ENCODE measurements around the gene GPD2. TPM values are rescaled to one million over a fixed set of nuclear protein-coding genes. Genes with fewer than 3 reads are reported as not detected.

The GPD2 gene
- 10 to 100 TPM; 16.3 to 86.6 (median 35.8) TPM for total RNA-seq
- 10 to 100 TPM in 1 of 3 donors, 1 to 10 TPM in 2; 6.3 to 24.0 (median 8.6) TPM for polyA plus RNA-seq
- long read RNA-seq, donor 1, transcript GPD2-208 (17 exons, 2,457 nt), result major isoform, 16 of 28 reads
- long read RNA-seq, donor 1, partial matches to known transcripts, result 4 of 28 reads
- long read RNA-seq, donor 1, other reads (novel, unspliced or antisense), result 7 of 28 reads
- long read RNA-seq, donor 2, transcript GPD2-208 (17 exons, 2,457 nt), result major isoform, 7 of 15 reads
- long read RNA-seq, donor 2, partial matches to known transcripts, result 4 of 15 reads
- long read RNA-seq, donor 2, other reads (novel, unspliced or antisense), result 4 of 15 reads

GRCh38 chr2:156435718-156436496 is at the start of gene GPD2:
Gene GPD2 (plus strand): TSS chr2:156436379. CDS start chr2:156476106, 39,727 bp downstream.
- peak; percentile 91 to 95 (median 92) for ATAC-seq
- intact Hi-C loops (cut with DNase I), result loop anchor here (1.0 to 5.0 kb wide), 4 partner anchors 34 to 94 kb away; no protein-coding TSS in a partner anchor

GRCh38 chr2:156394033-156394741 is 42.0 kb upstream of the GPD2 start:
- 80 to 87% (median 82%) methylated on average over 23 to 26 of the region's 26 CpGs for WGBS, 3 donors
- Histone ChIP-seq H3K9me3 (no peaks in the 10 kb centered on the region), H3K27me3 (ENCODE audit: insufficient read depth in 3 of 3, low read length in 2 of 3) (no peaks in the 10 kb centered on the region), H3K27ac (no peak overlapping the region), H3K36me3 (ENCODE audit: insufficient read depth in 1 of 2, low read depth in 1 of 2) (no peaks in the 10 kb centered on the region), H3K4me3 (no peak overlapping the region), H3K4me1 (peaks cover under 1% of the 10 kb centered on the region)
- intact Hi-C loops (cut with DNase I), result loop anchor here in 1 of 2 donors (5.0 kb wide), 1 partner anchor 37 kb away; no protein-coding TSS in a partner anchor
- ATAC-seq (no peak), DNase-seq (no peak)
- TF ChIP-seq CTCF (IDR thresholded peaks at IDR 0.05), result no peak

More at GRCh38 chr2:156435718-156436496, at the start of gene GPD2:
- peaks cover 57% of the 10 kb centered on the region for H3K4me1 ChIP-seq
- no peaks in the 10 kb centered on the region for H3K36me3 ChIP-seq (ENCODE audit: insufficient read depth in 1 of 2, low read depth in 1 of 2)
- 0 to 2% (median 1%) methylated on average over 26 to 79 of the region's 79 CpGs for WGBS, 3 donors
- TF ChIP-seq CTCF (IDR thresholded peaks at IDR 0.05), result no peak
- DNase-seq, result peak; percentile 94 to 96
- H3K27me3 ChIP-seq (ENCODE audit: insufficient read depth in 3 of 3, low read length in 2 of 3), result no peaks in the 10 kb centered on the region
- H3K4me3 ChIP-seq, result peak within 1 kb of the TSS; percentile 86
- no peaks in the 10 kb centered on the region for H3K9me3 ChIP-seq
- peak within 1 kb of the TSS; percentile 100 for H3K27ac ChIP-seq

GRCh38 chr2:156396126-156396525 is 40.1 kb upstream of the GPD2 start:
- Histone ChIP-seq H3K27me3 (ENCODE audit: insufficient read depth in 3 of 3, low read length in 2 of 3) (no peaks in the 10 kb centered on the region), H3K27ac (no peak overlapping the region), H3K4me1 (peaks cover 9% of the 10 kb centered on the region), H3K4me3 (no peak overlapping the region), H3K9me3 (no peaks in the 10 kb centered on the region), H3K36me3 (ENCODE audit: insufficient read depth in 1 of 2, low read depth in 1 of 2) (no peaks in the 10 kb centered on the region)
- no peak for DNase-seq
- ATAC-seq, result no peak
- 82 to 94% (median 91%) methylated on average over 2 of the region's 2 CpGs for WGBS, 3 donors
- no peak for TF ChIP-seq CTCF (IDR thresholded peaks at IDR 0.05)
- intact Hi-C loops (cut with DNase I), result no loop called here

GRCh38 chr2:156397229-156397628 is 39.0 kb upstream of the GPD2 start:
- no peak overlapping the region for H3K27ac ChIP-seq
- 96 to 98% (median 98%) methylated on average over 4 of the region's 4 CpGs for WGBS, 3 donors
- H3K4me1 ChIP-seq, result peaks cover 16% of the 10 kb centered on the region
- TF ChIP-seq CTCF (IDR thresholded peaks at IDR 0.05), result no peak
- H3K36me3 ChIP-seq (ENCODE audit: insufficient read depth in 1 of 2, low read depth in 1 of 2), result no peaks in the 10 kb centered on the region
- DNase-seq (no peak), ATAC-seq (no peak)
- intact Hi-C loops (cut with DNase I), result no loop called here
- no peak overlapping the region for H3K4me3 ChIP-seq
- no peaks in the 10 kb centered on the region for H3K9me3 ChIP-seq
- no peaks in the 10 kb centered on the region for H3K27me3 ChIP-seq (ENCODE audit: insufficient read depth in 3 of 3, low read length in 2 of 3)
